ENCODE results near the gene C1orf210.

DNA sequence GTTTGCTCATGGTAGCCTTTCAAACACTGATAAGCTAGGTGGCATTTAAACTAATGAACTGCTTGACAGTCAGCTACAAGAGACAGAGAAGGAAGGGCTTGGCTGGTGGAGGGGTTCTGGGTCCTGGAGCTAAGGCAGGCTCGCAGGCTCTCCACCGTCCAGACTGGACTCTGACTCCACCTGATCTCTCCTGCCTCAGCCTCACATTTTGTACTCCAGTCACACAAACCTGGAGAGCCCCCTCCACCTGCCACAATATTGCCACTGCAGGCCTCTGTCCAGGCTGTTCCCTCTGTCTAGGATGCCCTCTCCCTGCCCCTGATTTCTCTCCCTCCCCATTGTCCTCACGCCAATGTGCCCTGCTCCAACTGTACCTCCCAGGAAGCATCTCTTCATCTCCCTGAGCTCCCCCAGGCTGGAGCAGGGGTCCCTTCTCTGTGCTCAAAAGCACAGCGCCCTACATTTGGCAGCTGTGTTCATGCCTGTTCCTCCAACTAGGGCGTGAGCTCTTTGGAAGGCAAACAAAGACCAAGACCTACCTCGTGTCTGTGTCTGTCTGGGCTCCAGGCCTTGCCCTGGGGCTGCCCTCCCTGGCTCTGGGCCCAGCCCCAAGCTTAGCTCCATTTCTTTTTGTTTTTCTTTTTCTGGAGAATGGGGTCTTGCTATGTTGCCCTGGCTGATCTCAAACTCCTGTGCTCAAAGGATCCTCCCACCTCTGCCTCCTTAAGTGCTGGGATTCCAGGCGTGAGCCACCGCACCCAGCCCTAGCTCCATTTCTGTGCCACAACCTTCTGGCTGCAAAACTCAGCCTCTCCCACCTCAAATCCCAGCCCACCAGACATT, 18.3 kb upstream of the C1orf210 start:
- TF ChIP-seq, protein P1, sequence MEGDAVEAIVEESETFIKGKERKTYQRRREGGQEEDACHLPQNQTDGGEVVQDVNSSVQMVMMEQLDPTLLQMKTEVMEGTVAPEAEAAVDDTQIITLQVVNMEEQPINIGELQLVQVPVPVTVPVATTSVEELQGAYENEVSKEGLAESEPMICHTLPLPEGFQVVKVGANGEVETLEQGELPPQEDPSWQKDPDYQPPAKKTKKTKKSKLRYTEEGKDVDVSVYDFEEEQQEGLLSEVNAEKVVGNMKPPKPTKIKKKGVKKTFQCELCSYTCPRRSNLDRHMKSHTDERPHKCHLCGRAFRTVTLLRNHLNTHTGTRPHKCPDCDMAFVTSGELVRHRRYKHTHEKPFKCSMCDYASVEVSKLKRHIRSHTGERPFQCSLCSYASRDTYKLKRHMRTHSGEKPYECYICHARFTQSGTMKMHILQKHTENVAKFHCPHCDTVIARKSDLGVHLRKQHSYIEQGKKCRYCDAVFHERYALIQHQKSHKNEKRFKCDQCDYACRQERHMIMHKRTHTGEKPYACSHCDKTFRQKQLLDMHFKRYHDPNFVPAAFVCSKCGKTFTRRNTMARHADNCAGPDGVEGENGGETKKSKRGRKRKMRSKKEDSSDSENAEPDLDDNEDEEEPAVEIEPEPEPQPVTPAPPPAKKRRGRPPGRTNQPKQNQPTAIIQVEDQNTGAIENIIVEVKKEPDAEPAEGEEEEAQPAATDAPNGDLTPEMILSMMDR (IDR thresholded peaks at IDR 0.05), result no peak
- no peak for TF ChIP-seq POLR2A (IDR thresholded peaks at IDR 0.05)

Data from adrenal gland (tissue), 5 donors.